Loucy (cell line): ENCODE results near the gene IFITM1.

ENCODE experiments used
- CTCF ChIP-seq: fragments of 200-600 bp; sonication (generic); conservative IDR thresholded peaks from 2 replicates; pipeline ENCODE4 v1.5.1; 2014; ENCODE audit warnings: mild to moderate bottlenecking, antibody characterized with exemption, low read length
- EZH2phosphoT487 ChIP-seq: fragments of 200-600 bp; IDR thresholded peaks from 2 replicates; pipeline ENCODE4 v1.6.1; 2018; ENCODE audit warnings: antibody characterized with exemption, mild to moderate bottlenecking, moderate library complexity, borderline replicate concordance

GRCh38 chr11:316031-316701 is 2.3 kb downstream of the IFITM1 start:
- TF ChIP-seq CTCF, result no peak
- TF ChIP-seq EZH2phosphoT487, result no peak
